Bronchial epithelial cell (primary cell): Measurements from ENCODE around the gene PPP1R16B. TPM values are rescaled to one million over a fixed set of nuclear protein-coding genes. Genes with fewer than 3 reads are reported as not detected.

Experiments
- DNase-seq: peaks from one replicate; pipeline ENCODE4 v3.0.0-alpha.2; 2010; ENCODE audit warnings: low read depth
- FAIRE-seq: peaks from 2 replicates; lab custom pipeline; 2011; peaks lifted over from hg19 to GRCh38; lab: Jason Lieb, UNC
- H3K27me3 ChIP-seq: 2 replicates; pipeline ENCODE4 v1.5.1; 2011; ENCODE audit warnings: low read length; ENCODE audit not compliant: control insufficient read depth, insufficient read depth
- H3K36me3 ChIP-seq: 2 replicates; pipeline ENCODE4 v1.5.1; 2011; ENCODE audit warnings: low read length; ENCODE audit not compliant: control insufficient read depth, insufficient read depth
- H3K4me3 ChIP-seq: 2 replicates; pipeline ENCODE4 v1.5.1; 2011; ENCODE audit warnings: mild to moderate bottlenecking, low read depth, low read length, control low read depth
- total RNA-seq: library from RNA; depleted of rRNA; stranded (reverse); fragments of >200 nt; gene quantifications from 2 replicates; pipeline ENCODE4 v1.2.1, GENCODE V29; 2014
- TF ChIP-seq, protein P1 (sequence below): IDR thresholded peaks from 2 replicates; pipeline ENCODE4 v1.5.1; 2011; ENCODE audit warnings: mild to moderate bottlenecking, moderate library complexity, low read length, control low read depth, inconsistent platforms; ENCODE audit not compliant: insufficient read depth, severe bottlenecking

PPP1R16B gene
- total RNA-seq, 1 donor from 2014 or later = 0.26 TPM

DNA sequence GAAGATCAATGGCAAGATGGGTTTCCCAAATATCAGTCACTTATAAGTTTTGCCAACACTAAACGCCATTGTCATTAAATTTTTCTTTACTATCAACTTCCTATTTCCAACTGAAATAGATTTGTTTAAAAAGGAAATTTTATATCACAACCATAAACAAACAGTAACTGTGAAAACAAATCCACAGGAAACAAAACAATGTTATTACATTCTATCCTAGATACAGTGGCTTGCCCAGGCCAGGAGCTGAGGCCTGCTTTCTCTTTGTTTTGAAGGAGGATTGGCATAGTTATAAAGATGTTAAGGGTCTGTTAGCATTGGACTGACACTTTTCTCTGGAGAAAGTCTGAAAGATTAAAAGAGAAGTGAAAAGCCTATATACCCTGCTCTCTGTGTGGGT is 24.9 kb downstream of the PPP1R16B start:
- DNase-seq (no peak), FAIRE-seq (no peak)
- Histone ChIP-seq H3K36me3 (no peaks in the 10 kb centered on the region), H3K4me3 (no peak overlapping the region), H3K27me3 (no peaks in the 10 kb centered on the region)
- TF ChIP-seq, protein P1, sequence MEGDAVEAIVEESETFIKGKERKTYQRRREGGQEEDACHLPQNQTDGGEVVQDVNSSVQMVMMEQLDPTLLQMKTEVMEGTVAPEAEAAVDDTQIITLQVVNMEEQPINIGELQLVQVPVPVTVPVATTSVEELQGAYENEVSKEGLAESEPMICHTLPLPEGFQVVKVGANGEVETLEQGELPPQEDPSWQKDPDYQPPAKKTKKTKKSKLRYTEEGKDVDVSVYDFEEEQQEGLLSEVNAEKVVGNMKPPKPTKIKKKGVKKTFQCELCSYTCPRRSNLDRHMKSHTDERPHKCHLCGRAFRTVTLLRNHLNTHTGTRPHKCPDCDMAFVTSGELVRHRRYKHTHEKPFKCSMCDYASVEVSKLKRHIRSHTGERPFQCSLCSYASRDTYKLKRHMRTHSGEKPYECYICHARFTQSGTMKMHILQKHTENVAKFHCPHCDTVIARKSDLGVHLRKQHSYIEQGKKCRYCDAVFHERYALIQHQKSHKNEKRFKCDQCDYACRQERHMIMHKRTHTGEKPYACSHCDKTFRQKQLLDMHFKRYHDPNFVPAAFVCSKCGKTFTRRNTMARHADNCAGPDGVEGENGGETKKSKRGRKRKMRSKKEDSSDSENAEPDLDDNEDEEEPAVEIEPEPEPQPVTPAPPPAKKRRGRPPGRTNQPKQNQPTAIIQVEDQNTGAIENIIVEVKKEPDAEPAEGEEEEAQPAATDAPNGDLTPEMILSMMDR = no peak

DNA sequence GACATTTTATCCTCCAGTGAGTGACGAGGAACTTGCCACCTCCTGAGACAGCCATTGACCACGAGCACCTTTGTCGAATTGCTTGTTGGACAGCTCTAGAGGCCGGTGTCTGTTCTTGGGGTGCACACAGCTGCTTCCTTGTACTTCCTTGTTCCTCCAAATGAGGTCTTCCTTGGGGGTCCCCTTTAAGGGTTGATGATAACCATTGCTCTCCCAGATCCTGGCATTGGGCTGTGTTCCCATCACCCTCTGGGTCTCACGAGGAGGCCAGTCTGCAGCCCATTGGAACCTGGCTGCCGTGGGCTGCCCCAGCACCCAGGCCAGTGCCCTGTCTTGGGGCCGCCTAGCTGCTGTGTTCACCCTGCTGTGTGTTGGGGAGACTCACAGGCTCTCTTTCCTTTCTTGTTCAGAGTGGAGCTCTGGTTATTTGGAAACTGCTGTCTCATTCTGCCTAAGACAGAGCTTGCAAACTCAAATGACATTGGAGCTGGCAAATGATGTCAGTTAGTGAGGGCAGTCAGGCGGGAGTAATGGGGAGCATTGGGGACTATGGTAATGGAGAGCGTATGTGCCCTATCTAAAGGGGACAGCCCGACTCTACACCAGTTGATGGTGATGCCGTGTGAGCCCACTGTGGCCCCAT is 25.7 kb downstream of the PPP1R16B start:
- TF ChIP-seq, protein P1 = no peak
- Histone ChIP-seq H3K36me3 (no peaks in the 10 kb centered on the region), H3K27me3 (no peaks in the 10 kb centered on the region), H3K4me3 (no peak overlapping the region)
- DNase-seq = no peak
- no peak for FAIRE-seq

DNA sequence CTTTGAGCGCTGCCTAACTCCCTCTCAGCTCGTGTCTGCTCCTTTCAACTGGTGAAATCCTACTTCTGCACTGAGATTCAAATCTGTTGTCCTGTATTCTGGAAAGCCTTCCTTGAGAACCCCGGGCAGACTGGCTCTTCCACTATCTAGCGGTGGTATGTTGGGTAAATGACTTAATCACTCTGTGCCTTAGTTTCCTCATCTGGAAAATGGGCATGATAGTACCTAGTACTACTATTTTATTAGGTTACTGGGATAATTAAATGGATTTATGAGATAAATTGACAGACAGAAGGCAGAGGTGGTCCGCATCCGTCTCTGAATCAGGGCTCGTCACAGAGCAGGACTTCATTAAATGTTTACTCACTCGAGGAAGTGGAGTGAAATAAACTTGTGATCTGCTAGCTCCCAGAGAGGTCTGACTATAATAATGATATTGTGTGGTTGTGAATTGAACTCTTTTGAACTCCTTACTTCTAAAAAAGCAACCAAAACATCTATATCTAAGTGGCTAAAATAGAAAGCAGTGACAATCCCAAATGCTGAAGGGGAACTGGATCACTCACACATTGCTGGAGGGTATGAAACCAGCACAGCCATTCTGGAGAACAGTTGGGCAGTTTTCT is 26.6 kb downstream of the PPP1R16B start:
- no peak overlapping the region for H3K4me3 ChIP-seq
- TF ChIP-seq, protein P1 = no peak
- DNase-seq = no peak

DNA sequence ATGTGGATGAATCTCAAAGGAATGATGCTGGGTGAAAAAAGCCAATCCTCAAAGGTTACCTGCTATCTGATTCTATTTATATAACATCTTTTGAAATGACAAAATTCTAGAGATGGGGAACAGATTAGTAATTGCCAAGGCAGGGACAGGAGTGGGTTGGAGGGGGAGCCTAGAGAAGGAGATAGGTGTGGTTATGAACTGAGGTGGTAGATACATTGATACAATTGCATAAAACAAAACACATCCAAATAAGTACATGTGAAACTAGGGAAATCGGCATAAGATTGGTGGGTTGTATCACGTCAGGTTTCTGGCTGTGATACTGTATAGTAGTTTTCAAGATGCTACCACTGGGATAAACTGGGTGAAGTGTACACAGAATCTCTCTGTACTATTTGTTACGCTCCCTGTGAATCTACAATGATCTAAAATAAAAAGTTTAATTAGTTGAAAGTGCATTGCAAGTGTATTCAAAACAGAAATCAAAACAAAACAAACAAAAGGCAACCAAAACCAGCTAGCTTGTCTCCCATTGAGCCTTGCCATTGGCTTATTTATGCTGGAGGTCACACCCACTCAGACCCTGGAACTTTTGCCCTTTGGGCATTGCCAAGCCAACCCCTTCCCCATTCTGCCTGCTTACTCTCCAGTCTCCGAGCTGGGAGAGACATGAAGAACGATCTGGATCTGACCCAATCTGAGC is 27.8 kb downstream of the PPP1R16B start:
- DNase-seq = no peak
- no peak for FAIRE-seq
- H3K4me3 ChIP-seq = no peak overlapping the region
- TF ChIP-seq, protein P1 = no peak
- no peaks in the 10 kb centered on the region for H3K27me3 ChIP-seq
- no peaks in the 10 kb centered on the region for H3K36me3 ChIP-seq

More for the DNA sequence above, 26.6 kb downstream of the PPP1R16B start:
- Histone ChIP-seq H3K36me3 (no peaks in the 10 kb centered on the region), H3K27me3 (no peaks in the 10 kb centered on the region)
- no peak for FAIRE-seq

DNA sequence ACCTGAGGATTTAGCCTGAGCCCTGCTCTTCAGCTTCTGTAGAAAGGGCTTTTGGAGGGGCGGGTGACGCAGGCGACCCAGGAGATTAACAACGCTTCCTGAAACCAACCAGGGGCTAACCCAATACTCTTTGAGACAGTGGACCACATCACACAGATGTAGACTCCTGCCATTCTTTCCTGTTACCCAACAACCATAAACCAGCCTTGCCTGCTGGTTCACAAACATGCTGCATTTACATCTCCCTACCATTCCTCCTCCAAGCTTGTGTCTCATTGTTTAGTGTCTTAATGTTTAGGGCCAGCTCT is 28.3 kb downstream of the PPP1R16B start:
- Histone ChIP-seq H3K36me3 (no peaks in the 10 kb centered on the region), H3K27me3 (no peaks in the 10 kb centered on the region), H3K4me3 (no peak overlapping the region)
- DNase-seq = no peak
- TF ChIP-seq, protein P1 = no peak
- FAIRE-seq = no peak
